Germinal center (tissue), 1 donor: ENCODE measurements around the gene CRYBG1.

Source experiments
- DNase-seq: peaks from one replicate; pipeline ENCODE4 v3.0.0; 2012; ENCODE audit warnings: mixed read lengths, low spot score

Gene CRYBG1

GRCh38 chr6:106458021-106458986, 97.8 kb downstream of the CRYBG1 start:
- no peak for DNase-seq

- DNase-seq = no peak
Observed at GRCh38 chr6:106460481-106460880, 100.0 kb downstream of the CRYBG1 start.

GRCh38 chr6:106461084-106461483, 100.6 kb downstream of the CRYBG1 start:
- DNase-seq = no peak

GRCh38 chr6:106462923-106463557, 102.5 kb downstream of the CRYBG1 start:
- DNase-seq = no peak

GRCh38 chr6:106466211-106466610, 105.7 kb downstream of the CRYBG1 start:
- DNase-seq = no peak

- no peak for DNase-seq
Observed at GRCh38 chr6:106468935-106469334, 108.4 kb downstream of the CRYBG1 start.

GRCh38 chr6:106469882-106470281, 109.4 kb downstream of the CRYBG1 start:
- no peak for DNase-seq

- no peak for DNase-seq
Observed at GRCh38 chr6:106470316-106470715, 109.8 kb downstream of the CRYBG1 start.

GRCh38 chr6:106470811-106471210, 110.3 kb downstream of the CRYBG1 start:
- no peak for DNase-seq

GRCh38 chr6:106473812-106474211, 113.3 kb downstream of the CRYBG1 start:
- no peak for DNase-seq

GRCh38 chr6:106474466-106474865, 113.9 kb downstream of the CRYBG1 start:
- no peak for DNase-seq

- DNase-seq = no peak
Observed at GRCh38 chr6:106475284-106475683, 114.8 kb downstream of the CRYBG1 start.

GRCh38 chr6:106476331-106477105, 116.0 kb downstream of the CRYBG1 start:
- no peak for DNase-seq

- DNase-seq = peak; percentile 11
Observed at GRCh38 chr6:106477146-106477545, 116.6 kb downstream of the CRYBG1 start.

GRCh38 chr6:106477790-106478189, 117.3 kb downstream of the CRYBG1 start:
- DNase-seq = no peak

- DNase-seq = no peak
Observed at GRCh38 chr6:106486236-106486635, 125.7 kb downstream of the CRYBG1 start.

- no peak for DNase-seq
Observed at GRCh38 chr6:106488494-106489370, 128.2 kb downstream of the CRYBG1 start.

- no peak for DNase-seq
Observed at GRCh38 chr6:106490030-106490429, 129.5 kb downstream of the CRYBG1 start.

GRCh38 chr6:106490436-106490835, 129.9 kb downstream of the CRYBG1 start:
- no peak for DNase-seq

GRCh38 chr6:106490974-106491373, 130.5 kb downstream of the CRYBG1 start:
- DNase-seq = no peak

GRCh38 chr6:106495014-106495413, 134.5 kb downstream of the CRYBG1 start:
- no peak for DNase-seq
